Kidney tubule cell (primary cell): Measurements from ENCODE around the gene PTPRU.

Experiments
- DNase-seq: peaks from one replicate; pipeline ENCODE4 v3.0.0-alpha.2; 2018; ENCODE audit warnings: low spot score

The PTPRU gene

GRCh38 chr1:29235955-29236711 lies at the start of gene PTPRU:
PTPRU (plus strand) TSS chr1:29236522; CDS start chr1:29236645, 123 bp downstream.
- peak; percentile 74 for DNase-seq

GRCh38 chr1:29186707-29187106 lies 49.6 kb upstream of the PTPRU start:
- no peak for DNase-seq

- no peak for DNase-seq
Measured at GRCh38 chr1:29190718-29191117, 45.6 kb upstream of the PTPRU start.

- no peak for DNase-seq
Measured at GRCh38 chr1:29193879-29194455, 42.4 kb upstream of the PTPRU start.

GRCh38 chr1:29195881-29196291 lies 40.4 kb upstream of the PTPRU start:
- peak; percentile 77 for DNase-seq

- DNase-seq = peak; percentile 60
Measured at GRCh38 chr1:29196863-29197589, 39.3 kb upstream of the PTPRU start.

- DNase-seq = peak; percentile 63
Measured at GRCh38 chr1:29197590-29197924, 38.8 kb upstream of the PTPRU start.

GRCh38 chr1:29197993-29198392 lies 38.3 kb upstream of the PTPRU start:
- DNase-seq = no peak

GRCh38 chr1:29200906-29201594 lies 35.3 kb upstream of the PTPRU start:
- no peak for DNase-seq

- DNase-seq = no peak
Measured at GRCh38 chr1:29201595-29202051, 34.7 kb upstream of the PTPRU start.

- DNase-seq = no peak
Measured at GRCh38 chr1:29202053-29202452, 34.3 kb upstream of the PTPRU start.

GRCh38 chr1:29202584-29203340 lies 33.6 kb upstream of the PTPRU start:
- peak; percentile 96 for DNase-seq

GRCh38 chr1:29208442-29208841 lies 27.9 kb upstream of the PTPRU start:
- no peak for DNase-seq

- peak; percentile 49 for DNase-seq
Measured at GRCh38 chr1:29209173-29209572, 27.1 kb upstream of the PTPRU start.

GRCh38 chr1:29210278-29211085 lies 25.8 kb upstream of the PTPRU start:
- DNase-seq = no peak

GRCh38 chr1:29211086-29212030 lies 25.0 kb upstream of the PTPRU start:
- no peak for DNase-seq

GRCh38 chr1:29213055-29213454 lies 23.3 kb upstream of the PTPRU start:
- no peak for DNase-seq

GRCh38 chr1:29217633-29218032 lies 18.7 kb upstream of the PTPRU start:
- no peak for DNase-seq

GRCh38 chr1:29218223-29218622 lies 18.1 kb upstream of the PTPRU start:
- DNase-seq = no peak

- DNase-seq = no peak
Measured at GRCh38 chr1:29221296-29221695, 15.0 kb upstream of the PTPRU start.
